Ovary (tissue), 3 donors: Measurements from ENCODE around the gene KCNN3.

ENCODE experiments used
- EP300 ChIP-seq: sonication (generic); formaldehyde crosslinking; IDR thresholded peaks from one replicate; pipeline ENCODE4 v1.6.1; 2017; ENCODE audit warnings: antibody characterized with exemption
- POLR2A ChIP-seq: fragments of 450-650 bp; IDR thresholded peaks from one replicate; pipeline ENCODE4 v1.6.1; 2017; ENCODE audit warnings: antibody characterized with exemption, mild to moderate bottlenecking, moderate library complexity
- TF ChIP-seq, protein P1 (sequence below), 3 donors: fragments of 450-650 bp in 2 of 3; fragments of 200-600 bp in 1 of 3; IDR thresholded peaks; one replicate each; pipeline versions ENCODE4 v1.5.1 to v1.8.0; 2016 to 2022; ENCODE audit warnings: antibody characterized with exemption in 3 of 3, mild to moderate bottlenecking in 1 of 3
- donor health status: DM: no; HTN: no; CAD: no.

DNA sequence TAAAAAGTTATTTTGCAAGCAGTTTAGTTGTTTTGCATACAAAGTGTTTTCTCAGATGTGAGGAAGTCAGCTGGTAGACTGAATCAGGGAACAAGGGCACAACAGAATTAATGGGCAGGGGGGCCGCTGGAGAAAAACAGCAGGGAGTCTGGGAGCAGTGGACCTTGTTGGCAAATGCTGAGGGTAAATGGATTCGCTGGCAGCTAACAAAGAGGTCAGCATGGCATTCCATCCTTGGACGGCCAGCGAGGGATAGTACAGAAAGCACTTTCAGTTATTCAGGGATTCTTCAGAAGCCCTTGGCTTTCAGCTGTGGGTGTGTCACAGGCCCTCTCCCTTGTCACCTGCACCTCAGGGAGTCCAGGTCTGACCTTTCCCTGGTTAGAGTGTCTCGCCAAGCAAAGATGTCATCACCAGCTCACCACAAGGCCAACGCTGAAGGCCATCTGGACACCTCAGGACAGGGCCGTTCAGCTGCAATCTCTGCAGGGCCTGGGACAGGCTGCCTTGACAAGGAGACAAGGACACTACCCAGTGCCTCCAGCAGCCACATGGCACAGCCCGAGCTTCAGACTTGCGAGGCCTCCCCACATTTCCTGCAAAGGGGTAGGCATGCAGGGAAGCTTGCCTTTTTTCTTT lies 90.4 kb downstream of the KCNN3 start:
- TF ChIP-seq EP300 (no peak), POLR2A (no peak)
- TF ChIP-seq, protein P1, sequence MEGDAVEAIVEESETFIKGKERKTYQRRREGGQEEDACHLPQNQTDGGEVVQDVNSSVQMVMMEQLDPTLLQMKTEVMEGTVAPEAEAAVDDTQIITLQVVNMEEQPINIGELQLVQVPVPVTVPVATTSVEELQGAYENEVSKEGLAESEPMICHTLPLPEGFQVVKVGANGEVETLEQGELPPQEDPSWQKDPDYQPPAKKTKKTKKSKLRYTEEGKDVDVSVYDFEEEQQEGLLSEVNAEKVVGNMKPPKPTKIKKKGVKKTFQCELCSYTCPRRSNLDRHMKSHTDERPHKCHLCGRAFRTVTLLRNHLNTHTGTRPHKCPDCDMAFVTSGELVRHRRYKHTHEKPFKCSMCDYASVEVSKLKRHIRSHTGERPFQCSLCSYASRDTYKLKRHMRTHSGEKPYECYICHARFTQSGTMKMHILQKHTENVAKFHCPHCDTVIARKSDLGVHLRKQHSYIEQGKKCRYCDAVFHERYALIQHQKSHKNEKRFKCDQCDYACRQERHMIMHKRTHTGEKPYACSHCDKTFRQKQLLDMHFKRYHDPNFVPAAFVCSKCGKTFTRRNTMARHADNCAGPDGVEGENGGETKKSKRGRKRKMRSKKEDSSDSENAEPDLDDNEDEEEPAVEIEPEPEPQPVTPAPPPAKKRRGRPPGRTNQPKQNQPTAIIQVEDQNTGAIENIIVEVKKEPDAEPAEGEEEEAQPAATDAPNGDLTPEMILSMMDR (IDR thresholded peaks at IDR 0.05), result no peak
